Sigmoid colon (tissue), 4 donors: ENCODE measurements around the gene MTF1.

Experiments
- EP300 ChIP-seq, 4 donors: sonication (generic); formaldehyde crosslinking; IDR thresholded peaks; one replicate each; pipeline ENCODE4 v1.6.1; 2017; ENCODE audit warnings: antibody characterized with exemption in 4 of 4
- POLR2A ChIP-seq, 2 donors: fragments of 450-650 bp; IDR thresholded peaks; one replicate each; pipeline ENCODE4 v1.6.1; 2016; ENCODE audit warnings: antibody characterized with exemption in 2 of 2, mild to moderate bottlenecking in 2 of 2, moderate library complexity in 2 of 2
- TF ChIP-seq, protein P1 (sequence below), 4 experiments: fragments of 450-650 bp in 3 of 4; fragments of 200-600 bp in 1 of 4; IDR thresholded peaks; one replicate each; pipeline ENCODE4 v1.5.1; 2016 to 2019; ENCODE audit warnings: antibody characterized with exemption in 4 of 4, mild to moderate bottlenecking in 3 of 4, moderate library complexity in 2 of 4

DNA sequence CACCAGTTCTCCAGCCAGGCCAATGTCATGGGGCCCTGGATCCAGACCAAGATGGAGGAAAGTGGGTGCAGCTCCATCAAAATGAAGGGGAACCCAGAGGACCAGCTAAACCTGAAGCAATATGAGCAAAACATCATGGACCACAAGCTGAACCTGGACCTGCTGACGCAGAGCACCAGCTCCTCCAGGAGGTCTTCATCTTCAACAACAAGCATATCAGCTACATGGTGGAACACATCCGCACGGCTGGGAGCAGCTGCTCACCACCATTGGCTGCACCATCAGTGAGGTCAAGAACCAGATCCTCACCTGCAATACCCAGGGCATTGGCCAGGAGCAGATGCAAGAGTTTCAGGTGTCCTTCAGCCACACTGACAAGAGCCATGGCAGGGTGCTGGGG lies 80.7 kb downstream of the MTF1 start:
- TF ChIP-seq, protein P1, sequence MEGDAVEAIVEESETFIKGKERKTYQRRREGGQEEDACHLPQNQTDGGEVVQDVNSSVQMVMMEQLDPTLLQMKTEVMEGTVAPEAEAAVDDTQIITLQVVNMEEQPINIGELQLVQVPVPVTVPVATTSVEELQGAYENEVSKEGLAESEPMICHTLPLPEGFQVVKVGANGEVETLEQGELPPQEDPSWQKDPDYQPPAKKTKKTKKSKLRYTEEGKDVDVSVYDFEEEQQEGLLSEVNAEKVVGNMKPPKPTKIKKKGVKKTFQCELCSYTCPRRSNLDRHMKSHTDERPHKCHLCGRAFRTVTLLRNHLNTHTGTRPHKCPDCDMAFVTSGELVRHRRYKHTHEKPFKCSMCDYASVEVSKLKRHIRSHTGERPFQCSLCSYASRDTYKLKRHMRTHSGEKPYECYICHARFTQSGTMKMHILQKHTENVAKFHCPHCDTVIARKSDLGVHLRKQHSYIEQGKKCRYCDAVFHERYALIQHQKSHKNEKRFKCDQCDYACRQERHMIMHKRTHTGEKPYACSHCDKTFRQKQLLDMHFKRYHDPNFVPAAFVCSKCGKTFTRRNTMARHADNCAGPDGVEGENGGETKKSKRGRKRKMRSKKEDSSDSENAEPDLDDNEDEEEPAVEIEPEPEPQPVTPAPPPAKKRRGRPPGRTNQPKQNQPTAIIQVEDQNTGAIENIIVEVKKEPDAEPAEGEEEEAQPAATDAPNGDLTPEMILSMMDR (IDR thresholded peaks at IDR 0.05): no peak
- no peak for TF ChIP-seq POLR2A (IDR thresholded peaks at IDR 0.05)
- TF ChIP-seq EP300 (IDR thresholded peaks at IDR 0.05): no peak
